ENCODE data around the gene NKPD1. TPM values are rescaled to one million over a fixed set of nuclear protein-coding genes. Genes with fewer than 3 reads are reported as not detected.

Gene NKPD1
- total and polyA plus RNA-seq, 4 donors: 0.44 to 1.4 (median 1.0) TPM

DNA sequence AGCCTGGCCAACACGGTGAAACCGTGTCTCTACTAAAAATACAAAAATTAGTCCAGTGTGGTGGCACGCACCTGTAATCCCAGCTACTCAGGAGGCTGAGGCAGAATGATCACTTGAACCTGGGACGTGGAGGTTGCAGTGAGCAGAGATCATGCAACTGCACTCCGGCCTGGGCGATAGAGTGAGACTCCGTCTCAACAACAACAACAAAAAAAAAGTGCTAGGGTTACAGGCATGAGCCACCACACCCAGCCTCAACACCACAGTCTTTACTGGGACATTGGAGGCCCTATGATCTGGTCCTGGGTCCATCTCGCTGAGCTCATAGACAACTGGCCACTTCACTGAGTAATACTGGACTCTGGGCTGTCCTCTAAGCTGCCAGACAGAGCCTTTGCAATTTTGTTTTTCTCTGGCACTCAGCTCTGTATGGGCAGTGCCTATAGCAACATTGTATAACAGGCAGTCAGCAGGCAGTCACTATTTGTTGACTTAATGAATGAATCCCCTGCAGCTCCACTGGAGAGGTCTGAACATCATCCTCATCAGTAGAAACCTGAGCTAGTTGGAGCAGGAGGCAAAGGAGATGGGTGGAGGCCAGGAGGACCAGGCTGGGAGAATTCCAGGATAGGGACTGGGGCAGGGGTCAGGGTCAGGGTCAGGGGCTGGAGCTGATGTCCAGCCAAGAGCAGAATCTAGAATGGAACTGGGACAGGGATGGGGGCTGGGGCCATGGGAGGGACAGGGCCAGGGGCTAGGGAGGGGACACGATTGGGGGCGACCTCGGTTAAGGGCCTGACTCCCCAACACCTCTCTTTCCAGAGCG is 25.9 kb upstream of the NKPD1 start:
- H3K9me3 ChIP-seq (ENCODE audit: control insufficient read depth, insufficient read depth, low read length): no peaks in the 10 kb centered on the region
- H3K36me3 ChIP-seq (ENCODE audit: control insufficient read depth, insufficient read depth, low read length): no peaks in the 10 kb centered on the region
- 85% methylated on average over 7 of the region's 12 CpGs for WGBS (ENCODE audit: insufficient coverage)
- H3K27ac ChIP-seq (ENCODE audit: low read depth, low read length): no peak overlapping the region
- H3K27me3 ChIP-seq (ENCODE audit: control insufficient read depth, insufficient read depth, low read length): no peaks in the 10 kb centered on the region
- no peaks in the 10 kb centered on the region for H3K4me1 ChIP-seq (ENCODE audit: control insufficient read depth, insufficient read depth, low read length)
- no peak overlapping the region for H3K4me3 ChIP-seq (ENCODE audit: low read depth, low read length)
- peak in 1 of 6 donors; percentile 30 for DNase-seq (ENCODE audit: low read depth in 4 of 6, low spot score in 6 of 6)

DNA sequence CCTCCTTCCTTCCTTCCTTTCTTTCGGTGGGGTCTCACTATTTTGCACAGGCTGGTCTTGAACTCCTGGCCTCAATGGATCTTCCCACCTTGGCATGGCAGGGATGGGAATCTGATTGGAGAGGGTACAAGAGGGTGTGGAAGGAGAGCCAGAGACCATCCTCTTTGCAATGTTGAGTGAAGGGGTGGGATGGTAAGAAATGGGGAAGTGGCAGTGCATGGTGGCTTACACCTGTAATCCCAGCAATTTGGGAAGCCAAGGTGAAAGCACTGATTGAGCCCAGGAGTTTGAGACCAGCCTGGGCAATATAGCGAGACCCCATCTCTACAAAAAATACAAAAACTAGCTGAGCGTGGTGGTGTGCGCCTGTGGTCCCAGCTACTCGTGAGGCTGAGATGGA is 23.3 kb upstream of the NKPD1 start:
- H3K4me1 ChIP-seq (ENCODE audit: control insufficient read depth, insufficient read depth, low read length): peaks cover 14% of the 10 kb centered on the region
- WGBS (ENCODE audit: insufficient coverage): 98% methylated on average over 4 of the region's 5 CpGs
- no peak overlapping the region for H3K27ac ChIP-seq (ENCODE audit: low read depth, low read length)
- H3K36me3 ChIP-seq (ENCODE audit: control insufficient read depth, insufficient read depth, low read length): peaks cover 12% of the 10 kb centered on the region
- no peak overlapping the region for H3K4me3 ChIP-seq (ENCODE audit: low read depth, low read length)
- H3K9me3 ChIP-seq (ENCODE audit: control insufficient read depth, insufficient read depth, low read length): no peaks in the 10 kb centered on the region
- DNase-seq (ENCODE audit: low read depth in 4 of 6, low spot score in 6 of 6): no peak
- H3K27me3 ChIP-seq (ENCODE audit: control insufficient read depth, insufficient read depth, low read length): no peaks in the 10 kb centered on the region

DNA sequence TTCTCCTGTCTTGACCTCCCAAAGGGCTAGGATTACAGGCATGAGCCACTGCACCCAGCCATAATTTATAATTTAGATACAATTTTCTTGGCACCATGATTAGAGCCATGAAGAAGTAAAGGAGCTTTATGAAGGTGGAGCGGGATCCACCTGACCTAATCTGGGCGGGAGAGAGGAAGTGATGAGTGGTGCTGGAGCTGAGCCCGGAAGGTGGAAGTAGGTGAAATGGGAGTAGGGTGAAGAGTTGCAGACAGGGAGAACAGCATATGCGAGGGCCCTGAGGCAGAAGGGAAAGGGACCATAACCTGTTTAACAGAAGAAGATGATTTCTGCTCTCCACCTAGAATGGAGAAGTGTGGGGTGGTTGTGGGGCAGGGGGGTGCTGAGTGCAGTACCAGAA is 22.0 kb upstream of the NKPD1 start:
- Histone ChIP-seq H3K4me3 (ENCODE audit: low read depth, low read length) (no peak overlapping the region), H3K36me3 (ENCODE audit: control insufficient read depth, insufficient read depth, low read length) (peaks cover 12% of the 10 kb centered on the region), H3K27ac (ENCODE audit: low read depth, low read length) (no peak overlapping the region), H3K9me3 (ENCODE audit: control insufficient read depth, insufficient read depth, low read length) (no peaks in the 10 kb centered on the region), H3K27me3 (ENCODE audit: control insufficient read depth, insufficient read depth, low read length) (no peaks in the 10 kb centered on the region), H3K4me1 (ENCODE audit: control insufficient read depth, insufficient read depth, low read length) (peaks cover 18% of the 10 kb centered on the region)
- 92% methylated on average over 4 of the region's 4 CpGs for WGBS (ENCODE audit: insufficient coverage)
- DNase-seq (ENCODE audit: low read depth in 4 of 6, low spot score in 6 of 6): no peak

DNA sequence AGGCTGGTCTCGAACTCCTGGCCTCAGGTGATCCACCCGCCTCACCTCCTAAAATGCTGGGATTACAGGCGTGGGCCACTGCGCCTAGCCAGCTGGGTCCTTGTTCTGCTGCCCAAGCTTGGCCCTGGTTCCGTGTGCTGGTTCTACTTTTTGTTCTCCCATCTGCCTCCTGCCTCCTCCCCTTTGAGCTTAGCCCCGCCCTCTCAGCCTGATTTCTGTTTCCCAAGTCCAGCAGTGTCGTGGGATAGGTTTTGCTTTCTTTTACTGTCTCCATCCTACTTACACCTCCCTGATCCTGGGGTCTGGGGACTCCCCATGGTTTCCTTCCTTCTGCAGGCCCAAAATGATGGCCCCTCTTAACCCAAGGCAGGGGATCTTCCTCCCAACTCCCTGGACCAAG is 20.2 kb upstream of the NKPD1 start:
- no peaks in the 10 kb centered on the region for H3K9me3 ChIP-seq (ENCODE audit: control insufficient read depth, insufficient read depth, low read length)
- peaks cover 12% of the 10 kb centered on the region for H3K36me3 ChIP-seq (ENCODE audit: control insufficient read depth, insufficient read depth, low read length)
- H3K4me3 ChIP-seq (ENCODE audit: low read depth, low read length): no peak overlapping the region
- no peak overlapping the region for H3K27ac ChIP-seq (ENCODE audit: low read depth, low read length)
- peaks cover 25% of the 10 kb centered on the region for H3K4me1 ChIP-seq (ENCODE audit: control insufficient read depth, insufficient read depth, low read length)
- H3K27me3 ChIP-seq (ENCODE audit: control insufficient read depth, insufficient read depth, low read length): no peaks in the 10 kb centered on the region
- WGBS (ENCODE audit: insufficient coverage): 88% methylated on average over 5 of the region's 7 CpGs
- DNase-seq (ENCODE audit: low read depth in 4 of 6, low spot score in 6 of 6): no peak

DNA sequence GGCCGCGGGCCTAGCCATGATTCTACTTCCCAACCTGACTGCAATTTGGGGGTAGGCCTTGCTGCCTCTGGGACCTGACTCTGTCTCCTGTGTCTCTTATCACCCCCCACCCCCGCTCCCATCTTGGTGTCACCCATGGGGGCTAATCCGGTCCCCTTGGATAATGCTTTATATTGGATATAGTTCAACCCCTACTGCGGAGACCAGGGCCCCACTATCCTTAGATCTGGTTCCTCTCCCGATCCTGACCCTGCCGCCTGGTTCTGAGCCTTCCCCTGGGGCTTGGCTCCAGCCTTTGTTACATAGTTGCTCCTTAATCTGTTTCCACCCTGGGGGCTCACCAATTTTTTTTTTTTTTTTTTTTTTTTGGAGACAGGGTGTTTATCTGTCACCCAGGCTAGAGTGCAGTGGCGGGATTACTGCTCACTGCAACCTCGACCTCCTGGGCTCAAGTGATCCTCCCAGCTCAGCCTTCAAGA is 19.1 kb upstream of the NKPD1 start:
- no peaks in the 10 kb centered on the region for H3K27me3 ChIP-seq (ENCODE audit: control insufficient read depth, insufficient read depth, low read length)
- peaks cover 12% of the 10 kb centered on the region for H3K36me3 ChIP-seq (ENCODE audit: control insufficient read depth, insufficient read depth, low read length)
- no peak for DNase-seq (ENCODE audit: low read depth in 4 of 6, low spot score in 6 of 6)
- peaks cover 25% of the 10 kb centered on the region for H3K4me1 ChIP-seq (ENCODE audit: control insufficient read depth, insufficient read depth, low read length)
- WGBS (ENCODE audit: insufficient coverage): 52% methylated on average over 5 of the region's 9 CpGs
- H3K4me3 ChIP-seq (ENCODE audit: low read depth, low read length): peak overlapping the region; percentile 12
- no peak overlapping the region for H3K27ac ChIP-seq (ENCODE audit: low read depth, low read length)
- H3K9me3 ChIP-seq (ENCODE audit: control insufficient read depth, insufficient read depth, low read length): no peaks in the 10 kb centered on the region

- 1% methylated on average over 97 of the region's 97 CpGs for WGBS (ENCODE audit: insufficient coverage)
- Histone ChIP-seq H3K27me3 (ENCODE audit: control insufficient read depth, insufficient read depth, low read length) (no peaks in the 10 kb centered on the region), H3K27ac (ENCODE audit: low read depth, low read length) (peak overlapping the region; percentile 92), H3K36me3 (ENCODE audit: control insufficient read depth, insufficient read depth, low read length) (peaks cover 12% of the 10 kb centered on the region), H3K4me1 (ENCODE audit: control insufficient read depth, insufficient read depth, low read length) (peaks cover 25% of the 10 kb centered on the region), H3K4me3 (ENCODE audit: low read depth, low read length) (peak overlapping the region; percentile 87), H3K9me3 (ENCODE audit: control insufficient read depth, insufficient read depth, low read length) (no peaks in the 10 kb centered on the region)
- peak in 1 of 6 donors; percentile 33 for DNase-seq (ENCODE audit: low read depth in 4 of 6, low spot score in 6 of 6)
Observed at GRCh38 chr19:45179072-45179891, 18.5 kb upstream of the NKPD1 start.

DNA sequence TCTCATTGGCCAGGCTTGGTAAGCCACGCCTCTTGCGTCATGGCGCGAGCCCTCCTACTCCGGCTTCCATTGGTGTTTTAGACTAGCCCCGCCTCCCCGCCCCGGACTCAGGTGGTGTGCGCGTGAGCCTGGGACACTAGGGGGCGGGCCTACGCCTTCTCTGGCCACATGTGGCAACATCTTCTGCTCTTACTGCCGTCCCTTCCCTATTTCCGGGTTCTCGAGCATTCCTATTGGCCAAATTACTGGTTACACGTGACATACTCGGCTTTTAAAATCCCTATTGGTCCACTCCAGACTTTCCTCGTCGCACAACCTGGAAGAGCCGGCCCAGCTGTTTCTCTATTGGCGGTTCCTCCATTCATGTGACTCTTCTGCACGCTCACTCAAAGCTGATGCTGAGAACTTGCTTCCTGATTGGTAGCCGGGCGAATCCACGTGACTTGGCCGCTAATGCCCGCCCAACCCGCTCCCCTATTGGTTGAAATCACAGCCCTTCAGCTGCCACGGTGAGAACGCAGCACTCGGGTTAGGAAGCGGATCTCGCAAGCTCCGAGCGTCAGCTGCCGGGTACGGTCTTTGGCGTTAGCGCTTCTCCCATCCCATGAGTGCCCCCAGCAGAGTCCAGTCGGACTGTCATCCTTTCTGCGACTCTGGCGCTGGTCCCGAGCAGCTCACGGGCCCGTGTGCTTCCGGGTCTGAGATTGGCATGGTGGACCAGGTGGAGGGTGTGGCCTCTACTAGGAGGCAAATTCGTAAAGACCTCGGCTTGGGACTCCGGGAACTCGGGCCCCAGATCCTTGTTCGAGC is 17.7 kb upstream of the NKPD1 start, which contains the start of gene BLOC1S3:
BLOC1S3 (plus strand) TSS at position 523 of the 810 bp plus-strand sequence. CDS start 513 bp downstream, outside the sequence.
- Histone ChIP-seq H3K27me3 (ENCODE audit: control insufficient read depth, insufficient read depth, low read length) (no peaks in the 10 kb centered on the region), H3K4me3 (ENCODE audit: low read depth, low read length) (peak within 1 kb of the TSS; percentile 87), H3K36me3 (ENCODE audit: control insufficient read depth, insufficient read depth, low read length) (peaks cover 12% of the 10 kb centered on the region), H3K4me1 (ENCODE audit: control insufficient read depth, insufficient read depth, low read length) (peaks cover 25% of the 10 kb centered on the region), H3K27ac (ENCODE audit: low read depth, low read length) (peak within 1 kb of the TSS; percentile 95), H3K9me3 (ENCODE audit: control insufficient read depth, insufficient read depth, low read length) (no peaks in the 10 kb centered on the region)
- peak; percentile 99 to 100 (median 100) for DNase-seq (ENCODE audit: low read depth in 4 of 6, low spot score in 6 of 6)
- under 1% methylated on average over 51 of the region's 51 CpGs for WGBS (ENCODE audit: insufficient coverage)

DNA sequence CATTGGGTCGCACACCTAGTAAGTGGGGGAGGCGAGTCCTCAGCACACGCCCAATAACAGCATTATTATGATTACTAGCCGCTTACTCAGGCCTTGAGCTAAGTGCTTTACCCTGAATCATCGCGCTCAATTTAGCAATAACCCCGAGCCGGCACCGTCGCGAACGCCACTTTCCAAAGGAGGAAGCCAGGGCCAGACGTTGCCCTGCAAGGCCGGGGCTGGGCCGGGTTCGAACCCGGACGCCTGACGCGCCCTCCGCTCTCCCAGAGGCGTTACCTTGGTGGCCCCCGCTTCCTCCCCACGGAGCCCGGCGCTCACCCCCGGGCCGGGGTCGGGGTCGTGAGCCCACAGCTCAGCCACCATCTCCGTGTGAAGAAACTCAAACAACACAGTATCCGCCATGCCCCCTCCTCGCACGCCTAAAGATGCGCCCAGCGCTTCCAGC is 17.1 kb upstream of the NKPD1 start, which contains the start of gene TRAPPC6A:
TRAPPC6A (minus strand) TSS at position 421 of the 445 bp plus-strand sequence; CDS start at position 402, 19 bp downstream.
- Histone ChIP-seq H3K36me3 (ENCODE audit: control insufficient read depth, insufficient read depth, low read length) (peaks cover 12% of the 10 kb centered on the region), H3K4me1 (ENCODE audit: control insufficient read depth, insufficient read depth, low read length) (peaks cover 25% of the 10 kb centered on the region), H3K27ac (ENCODE audit: low read depth, low read length) (peak within 1 kb of the TSS; percentile 95), H3K9me3 (ENCODE audit: control insufficient read depth, insufficient read depth, low read length) (no peaks in the 10 kb centered on the region), H3K27me3 (ENCODE audit: control insufficient read depth, insufficient read depth, low read length) (no peaks in the 10 kb centered on the region), H3K4me3 (ENCODE audit: low read depth, low read length) (peak within 1 kb of the TSS; percentile 87)
- no peak for DNase-seq (ENCODE audit: low read depth in 4 of 6, low spot score in 6 of 6)
- 0% methylated on average over 35 of the region's 36 CpGs for WGBS (ENCODE audit: insufficient coverage)

Measured in spinal cord (tissue), 10 donors.